H1 (cell line): Measurements from ENCODE around the gene OPCML. TPM values are rescaled to one million over a fixed set of nuclear protein-coding genes. Genes with fewer than 3 reads are reported as not detected.

ENCODE experiments used
- CTCF ChIA-PET: fragments of 300-600 bp; sonication (Branson Sonifier 250); formaldehyde crosslinking; loops from one replicate; lab custom pipeline; 2021; ENCODE audit not compliant: partially characterized antibody; lab: Charles Lee
- POLR2A ChIA-PET: fragments of 300-600 bp; sonication (Branson Sonifier 250); formaldehyde crosslinking; loops from one replicate; lab custom pipeline; 2021; ENCODE audit warnings: inconsistent platforms; ENCODE audit not compliant: partially characterized antibody; lab: Charles Lee
- DNase-seq, 2 experiments: peaks; one replicate each; pipeline versions ENCODE4 v3.0.0 to v3.0.0-alpha.2; 2010 to 2022; ENCODE audit warnings: low spot score in 2 of 2, low read depth in 1 of 2, mixed read lengths in 1 of 2
- FAIRE-seq: peaks from 2 replicates; lab custom pipeline; 2011; peaks lifted over from hg19 to GRCh38; lab: Jason Lieb, UNC
- H2AFZ ChIP-seq: 2 replicates; pipeline ENCODE4 v1.8.1; 2012; ENCODE audit warnings: low read length, inconsistent platforms
- H2AK5ac ChIP-seq: 2 replicates; pipeline ENCODE4 v1.6.1; 2013; ENCODE audit warnings: low read depth, low read length
- H2BK120ac ChIP-seq: replicated peaks from 2 replicates; pipeline ENCODE3; 2013; ENCODE audit warnings: low read depth, low read length, inconsistent platforms
- H2BK12ac ChIP-seq: 2 replicates; pipeline ENCODE4 v1.6.1; 2013; ENCODE audit warnings: low read depth, low read length
- H2BK15ac ChIP-seq: 2 replicates; pipeline ENCODE4 v1.6.1; 2013; ENCODE audit warnings: low read length
- H2BK20ac ChIP-seq: 2 replicates; pipeline ENCODE4 v1.6.1; 2013; ENCODE audit warnings: low read length
- H2BK5ac ChIP-seq: 2 replicates; pipeline ENCODE4 v1.6.1; 2013; ENCODE audit warnings: low read depth, low read length
- H3K14ac ChIP-seq: 2 replicates; pipeline ENCODE4 v1.6.1; 2013; ENCODE audit warnings: inconsistent platforms; ENCODE audit not compliant: insufficient read length
- H3K18ac ChIP-seq: 2 replicates; pipeline ENCODE4 v1.6.1; 2013; ENCODE audit warnings: low read length; ENCODE audit errors: extremely low read depth
- H3K23ac ChIP-seq: 2 replicates; pipeline ENCODE4 v1.6.1; 2013; ENCODE audit warnings: inconsistent platforms; ENCODE audit not compliant: insufficient read length
- H3K23me2 ChIP-seq: 2 replicates; pipeline ENCODE4 v1.6.1; 2013; ENCODE audit warnings: low read depth, low read length
- H3K27ac ChIP-seq: 2 replicates; pipeline ENCODE4 v1.6.1; 2011; ENCODE audit warnings: low read depth, low read length, inconsistent platforms
- H3K27me3 ChIP-seq, 4 experiments: replicated peaks in 1 of 4; 1 replicate in 1 of 4; 2 replicates in 3 of 4; pipeline versions ENCODE4 v1.6.1 to v1.8.1; 2011 to 2013; ENCODE audit warnings: low read length in 3 of 4, mild to moderate bottlenecking in 3 of 4, inconsistent platforms in 2 of 4, mixed read lengths in 2 of 4, moderate library complexity in 1 of 4; ENCODE audit not compliant: control insufficient read depth in 3 of 4, insufficient read depth in 3 of 4; ENCODE audit errors: extremely low read depth in 1 of 4
- H3K36me3 ChIP-seq, 4 experiments: 2 replicates each; pipeline versions ENCODE4 v1.6.1 to v1.8.1; 2011 to 2013; ENCODE audit warnings: mild to moderate bottlenecking in 4 of 4, low read length in 3 of 4, moderate library complexity in 2 of 4, control low read depth in 1 of 4, inconsistent platforms in 1 of 4; ENCODE audit not compliant: insufficient read depth in 4 of 4, control insufficient read depth in 2 of 4
- H3K4ac ChIP-seq: replicated peaks from 2 replicates; pipeline ENCODE3; 2013; ENCODE audit warnings: low read length, low read depth, mixed read lengths, inconsistent platforms; ENCODE audit not compliant: insufficient read length
- H3K4me1 ChIP-seq, 4 experiments: replicated peaks in 1 of 4; 1 replicate in 1 of 4; 2 replicates in 3 of 4; pipeline versions ENCODE4 v1.6.1 to v1.8.1; 2011 to 2013; ENCODE audit warnings: low read length in 3 of 4, inconsistent platforms in 2 of 4, mixed read lengths in 1 of 4; ENCODE audit not compliant: insufficient read depth in 4 of 4, control insufficient read depth in 3 of 4
- H3K4me2 ChIP-seq, 2 experiments: 2 replicates each; pipeline versions ENCODE4 v1.6.1 to v1.8.1; 2011 to 2013; ENCODE audit warnings: low read depth in 2 of 2, low read length in 2 of 2, control low read depth in 1 of 2, inconsistent platforms in 1 of 2, mild to moderate bottlenecking in 1 of 2; ENCODE audit not compliant: insufficient read depth in 1 of 2
- H3K4me3 ChIP-seq, 4 experiments: fragments of 200-600, 300-600 bp in 1 of 4; sonication (generic), shearing (Covaris generic), sonication (Bioruptor Twin) in 1 of 4; 2 replicates each; pipeline versions ENCODE4 v1.5.1 to v1.8.1; 2011 to 2016; ENCODE audit warnings: low read length in 4 of 4, low read depth in 3 of 4, control low read depth in 2 of 4, inconsistent platforms in 2 of 4, mild to moderate bottlenecking in 2 of 4, mixed read lengths in 1 of 4, moderate library complexity in 1 of 4; ENCODE audit not compliant: insufficient read depth in 2 of 4; ENCODE audit errors: extremely low read depth in 1 of 4
- H3K56ac ChIP-seq: replicated peaks from 2 replicates; pipeline ENCODE3; 2013; ENCODE audit warnings: low read depth, mild to moderate bottlenecking, mixed read lengths, low read length, inconsistent platforms; ENCODE audit not compliant: insufficient read length
- H3K79me1 ChIP-seq: 2 replicates; pipeline ENCODE4 v1.6.1; 2013; ENCODE audit warnings: low read depth, low read length, control low read depth
- H3K79me2 ChIP-seq, 2 experiments: 2 replicates each; pipeline versions ENCODE4 v1.6.1 to v1.8.1; 2012 to 2013; ENCODE audit warnings: low read length in 2 of 2, mild to moderate bottlenecking in 2 of 2, inconsistent platforms in 1 of 2; ENCODE audit not compliant: insufficient read depth in 2 of 2, control insufficient read depth in 1 of 2
- H3K9ac ChIP-seq, 4 experiments: replicated peaks in 1 of 4; 1 replicate in 1 of 4; 2 replicates in 3 of 4; pipeline versions ENCODE4 v1.6.1 to v1.8.1; 2011 to 2013; ENCODE audit warnings: low read depth in 3 of 4, low read length in 3 of 4, control low read depth in 2 of 4, mild to moderate bottlenecking in 2 of 4, moderate library complexity in 2 of 4, inconsistent platforms in 1 of 4; ENCODE audit errors: extremely low read depth in 1 of 4
- H3K9me3 ChIP-seq, 2 experiments: 2 replicates each; pipeline versions ENCODE4 v1.6.1 to v1.8.1; 2012 to 2013; ENCODE audit warnings: mild to moderate bottlenecking in 2 of 2, moderate library complexity in 2 of 2, control low read depth in 1 of 2, inconsistent platforms in 1 of 2, low read depth in 1 of 2, low read length in 1 of 2, mixed read lengths in 1 of 2; ENCODE audit not compliant: insufficient read depth in 2 of 2
- H4K20me1 ChIP-seq, 2 experiments: replicated peaks in 1 of 2; 2 replicates each; pipeline versions ENCODE3 to v1.8.1; 2011 to 2013; ENCODE audit warnings: inconsistent platforms in 2 of 2, low read length in 2 of 2, mild to moderate bottlenecking in 1 of 2; ENCODE audit not compliant: insufficient read depth in 2 of 2, control insufficient read depth in 1 of 2
- H4K5ac ChIP-seq: 2 replicates; pipeline ENCODE4 v1.6.1; 2013; ENCODE audit warnings: low read length, low read depth, mixed read lengths, inconsistent platforms; ENCODE audit not compliant: insufficient read length
- H4K8ac ChIP-seq: 2 replicates; pipeline ENCODE4 v1.8.0; 2013; ENCODE audit warnings: mild to moderate bottlenecking, moderate library complexity, low read length, inconsistent platforms; ENCODE audit not compliant: insufficient read depth; ENCODE audit errors: extremely low read depth
- H4K91ac ChIP-seq: replicated peaks from 2 replicates; pipeline ENCODE3; 2013; ENCODE audit warnings: low read length, mixed read lengths, inconsistent platforms; ENCODE audit not compliant: insufficient read length
- CEBPB ChIP-seq: IDR thresholded peaks from 2 replicates; pipeline ENCODE4 v1.6.1; 2012; ENCODE audit warnings: low read depth, low read length
- HDAC2 ChIP-seq, 2 experiments: fragments of 300-600 bp in 1 of 2; sonication (generic) in 1 of 2; IDR thresholded peaks; 2 replicates each; pipeline ENCODE4 v1.6.1; 2011 to 2012; ENCODE audit warnings: low read depth in 2 of 2, low read length in 2 of 2, mild to moderate bottlenecking in 2 of 2, moderate library complexity in 2 of 2, borderline replicate concordance in 1 of 2, inconsistent platforms in 1 of 2
- HDAC6 ChIP-seq: IDR thresholded peaks from one replicate; pipeline ENCODE4 v1.7.1; 2012; ENCODE audit warnings: low read depth, mild to moderate bottlenecking, inconsistent platforms, low read length, moderate library complexity
- KDM4A ChIP-seq: IDR thresholded peaks from one replicate; pipeline ENCODE4 v1.7.1; 2012; ENCODE audit warnings: low read depth, mild to moderate bottlenecking, moderate library complexity, low read length, inconsistent platforms; ENCODE audit not compliant: severe bottlenecking
- SP2 ChIP-seq: IDR thresholded peaks from 2 replicates; pipeline ENCODE4 v1.6.1; 2012; ENCODE audit warnings: mild to moderate bottlenecking, low read length, inconsistent platforms
- WGBS, 2 experiments: shearing (Covaris generic) in 1 of 2; methylation state at CpG; one replicate each; pipeline versions ENCODE4 v1.1.6 to v1.1.7; 2013 to 2015; ENCODE audit warnings: low lambda C conversion rate in 2 of 2, mixed read lengths in 2 of 2, inconsistent platforms in 1 of 2, low coverage in 1 of 2, missing lambda C conversion rate in 1 of 2; ENCODE audit not compliant: insufficient replicate concordance in 2 of 2, insufficient coverage in 1 of 2, insufficient read length in 1 of 2; ENCODE audit errors: extremely low coverage in 1 of 2, missing lambda C conversion rate in 1 of 2; 5-methylcytosine and 5-hydroxymethylcytosine counted together
- polyA plus RNA-seq, 7 experiments: library from polyadenylated mRNA; depleted of rRNA in 3 of 7; stranded (reverse) in 5 of 7; unstranded in 2 of 7; fragments of >200 nt in 5 of 7; fragments of 200-250 nt in 2 of 7; gene quantifications; 1 replicate in 5 of 7; 2 replicates in 1 of 7; 4 replicates in 1 of 7; pipeline versions ENCODE4 v1.2.1 to v1.2.3, GENCODE V29; 2011 to 2013; ENCODE audit warnings: missing spikeins in 2 of 7, mixed read lengths in 2 of 7
- total RNA-seq: library from RNA; stranded (reverse); fragmentation: NEBNext Ultra II Directional; extraction: Animal tissue kit (Norgen Biotek cat#: 25700); gene quantifications from 2 replicates; pipeline ENCODE4 v1.2.1, GENCODE V29; 2021

The OPCML gene
- total and polyA plus RNA-seq, 2 of the 8 experiments (the other 6 are each of a cell fraction or from before 2014, with no cell fraction given): 2.3 to 3.1 TPM

DNA sequence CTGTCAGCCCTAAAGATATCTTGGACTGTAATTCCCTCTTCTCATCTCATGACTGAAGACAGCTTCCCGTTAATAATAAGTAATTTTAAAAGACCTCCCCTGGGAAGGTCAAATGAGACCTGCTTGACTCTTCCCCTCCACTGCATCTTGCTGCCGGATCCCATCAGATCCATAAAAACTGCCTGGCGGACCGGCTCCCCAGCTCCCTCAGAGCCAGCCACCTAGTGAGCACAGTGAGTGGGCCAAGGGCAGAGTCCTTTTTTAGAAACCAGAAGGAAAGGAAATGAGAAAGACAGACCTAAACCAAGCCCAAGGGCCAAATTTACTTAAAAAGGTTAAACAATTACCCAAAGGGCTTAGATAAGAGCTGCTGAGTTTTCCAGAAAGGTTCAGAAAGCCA is 595.3 kb downstream of the OPCML start:
- FAIRE-seq: no peak
- 92% methylated on average over 4 of the region's 4 CpGs; no CpG with 5 or more reads in 1 of the 2 experiments for WGBS, 2 experiments
- H3K27ac ChIP-seq: no peak overlapping the region

More for the DNA sequence above, 595.3 kb downstream of the OPCML start:
- TF ChIP-seq SP2 (no peak), KDM4A (no peak), HDAC6 (no peak), HDAC2 (IDR thresholded peaks at IDR 0.05; ENCODE audit: borderline replicate concordance in 1 of 2, low read depth in 2 of 2, low read length in 2 of 2) (no peak), CEBPB (no peak)
- Histone ChIP-seq H4K5ac (no peak overlapping the region), H3K18ac (no peak overlapping the region), H3K4ac (no peak overlapping the region), H3K79me1 (no peaks in the 10 kb centered on the region), H2BK12ac (no peak overlapping the region), H4K20me1 (no peaks in the 10 kb centered on the region), H3K4me3 (no peak overlapping the region), H4K91ac (no peak overlapping the region), H3K27me3 (peaks cover 1 to 4% (median 4%) of the 10 kb centered on the region in 4 experiments; a peak in 4 of 7 replicates), H3K56ac (no peak overlapping the region), H2AFZ (no peak overlapping the region), H3K14ac (no peak overlapping the region), H2BK20ac (no peak overlapping the region), H3K9ac (no peak overlapping the region), H2BK120ac (no peak overlapping the region), H3K23me2 (peaks cover 2% of the 10 kb centered on the region; the same call in 1 of the 2 replicates), H2AK5ac (no peak overlapping the region; the same call in 1 of the 2 replicates), H3K4me1 (peaks cover 0 to 7% (median 2%) of the 10 kb centered on the region in 4 experiments; a peak in 5 of 7 replicates), H3K4me2 (no peak overlapping the region), H3K79me2 (no peaks in the 10 kb centered on the region), H4K8ac (no peak overlapping the region), H3K23ac (no peak overlapping the region), H2BK5ac (0 out of 2 replicates have a peak overlapping the region, but pooled peaks have one; percentile 48), H3K9me3 (no peaks in the 10 kb centered on the region), H2BK15ac (no peak overlapping the region), H3K36me3 (no peaks in the 10 kb centered on the region)
- POLR2A ChIA-PET: no interaction called here
- no peak for DNase-seq
- CTCF ChIA-PET: interaction anchor here (0.5 to 0.9 kb wide), 4 partner anchors 96 to 637 kb away, joined by 3 to 4 read pairs (median 3); no protein-coding TSS in a partner anchor
